Skeletal muscle tissue (tissue), 4 donors: ENCODE measurements around the gene EPAS1. TPM values are rescaled to one million over a fixed set of nuclear protein-coding genes. Genes with fewer than 3 reads are reported as not detected.
A peak's percentile ranks its signal among the peaks of the same experiment; 100 is the strongest.

Experiments
- H3K27ac ChIP-seq: one replicate; pipeline ENCODE4 v1.7.0; 2013; ENCODE audit warnings: mild to moderate bottlenecking, low read depth, low read length, inconsistent platforms
- H3K27me3 ChIP-seq, 3 donors: one replicate each; pipeline ENCODE4 v1.7.0; 2013; ENCODE audit warnings: low read length in 3 of 3; ENCODE audit not compliant: control insufficient read depth in 3 of 3, insufficient read depth in 3 of 3
- H3K36me3 ChIP-seq, 3 donors: one replicate each; pipeline ENCODE4 v1.7.0; 2013; ENCODE audit warnings: low read length in 3 of 3; ENCODE audit not compliant: control insufficient read depth in 3 of 3, insufficient read depth in 3 of 3
- H3K4me1 ChIP-seq, 3 donors: one replicate each; pipeline ENCODE4 v1.7.0; 2013; ENCODE audit warnings: low read length in 3 of 3, mild to moderate bottlenecking in 3 of 3; ENCODE audit not compliant: control insufficient read depth in 3 of 3, insufficient read depth in 3 of 3
- H3K4me3 ChIP-seq, 3 donors: one replicate each; pipeline ENCODE4 v1.7.0; 2013; ENCODE audit warnings: low read length in 3 of 3
- H3K9ac ChIP-seq, 3 donors: one replicate each; pipeline ENCODE4 v1.7.0; 2013; ENCODE audit warnings: low read length in 3 of 3, mild to moderate bottlenecking in 3 of 3, moderate library complexity in 2 of 3, low read depth in 1 of 3
- H3K9me3 ChIP-seq, 3 donors: one replicate each; pipeline ENCODE4 v1.7.0; 2013; ENCODE audit warnings: low read length in 3 of 3; ENCODE audit not compliant: control insufficient read depth in 3 of 3
- total RNA-seq: library from RNA; depleted of rRNA; stranded (reverse); fragments of >200 nt; gene quantifications from one replicate; pipeline ENCODE4 v1.2.3, GENCODE V29; 2014
- donor health status: Osteomylitis.

EPAS1 gene
- total RNA-seq, 1 donor from 2014 or later: 13.6 TPM

- Histone ChIP-seq H3K36me3 (peaks cover 7 to 18% (median 10%) of the 10 kb centered on the region in 3 donors), H3K9me3 (no peaks in the 10 kb centered on the region), H3K9ac (no peak overlapping the region), H3K4me3 (no peak overlapping the region), H3K27ac (no peak overlapping the region), H3K4me1 (peaks cover 21 to 31% (median 24%) of the 10 kb centered on the region in 3 donors), H3K27me3 (no peaks in the 10 kb centered on the region)
These were observed 47.5 kb downstream of the EPAS1 start for GRCh38 chr2:46344706-46345105.

- Histone ChIP-seq H3K27me3 (no peaks in the 10 kb centered on the region), H3K9me3 (no peaks in the 10 kb centered on the region), H3K9ac (no peak overlapping the region), H3K36me3 (peaks cover 10 to 18% (median 10%) of the 10 kb centered on the region in 3 donors), H3K4me1 (peaks cover 15 to 26% (median 22%) of the 10 kb centered on the region in 3 donors), H3K27ac (no peak overlapping the region), H3K4me3 (no peak overlapping the region)
These were observed 48.6 kb downstream of the EPAS1 start for GRCh38 chr2:46345775-46346174.

- Histone ChIP-seq H3K4me1 (peaks cover 21 to 35% (median 29%) of the 10 kb centered on the region in 3 donors), H3K4me3 (no peak overlapping the region), H3K9ac (no peak overlapping the region), H3K27ac (no peak overlapping the region), H3K9me3 (no peaks in the 10 kb centered on the region), H3K36me3 (peaks cover 10 to 18% (median 10%) of the 10 kb centered on the region in 3 donors), H3K27me3 (no peaks in the 10 kb centered on the region)
These were observed 49.5 kb downstream of the EPAS1 start for GRCh38 chr2:46346719-46347118.

GRCh38 chr2:46347648-46348280, 50.6 kb downstream of the EPAS1 start:
- H3K9me3 ChIP-seq: no peaks in the 10 kb centered on the region
- H3K4me1 ChIP-seq: peaks cover 31 to 42% (median 36%) of the 10 kb centered on the region in 3 donors
- no peaks in the 10 kb centered on the region for H3K27me3 ChIP-seq
- peaks cover 10 to 18% (median 10%) of the 10 kb centered on the region in 3 donors for H3K36me3 ChIP-seq
- no peak overlapping the region for H3K27ac ChIP-seq
- H3K9ac ChIP-seq: no peak overlapping the region
- H3K4me3 ChIP-seq: no peak overlapping the region

GRCh38 chr2:46349115-46349547, 51.9 kb downstream of the EPAS1 start:
- H3K27ac ChIP-seq: no peak overlapping the region

GRCh38 chr2:46350029-46350689, 53.0 kb downstream of the EPAS1 start:
- H3K9ac ChIP-seq: no peak overlapping the region
- H3K36me3 ChIP-seq: peaks cover 10 to 23% (median 13%) of the 10 kb centered on the region in 3 donors
- no peaks in the 10 kb centered on the region for H3K9me3 ChIP-seq
- no peaks in the 10 kb centered on the region for H3K27me3 ChIP-seq
- peaks cover 25 to 40% (median 29%) of the 10 kb centered on the region in 3 donors for H3K4me1 ChIP-seq
- H3K27ac ChIP-seq: peak overlapping the region; percentile 23
- H3K4me3 ChIP-seq: no peak overlapping the region

More at GRCh38 chr2:46349115-46349547, 51.9 kb downstream of the EPAS1 start:
- Histone ChIP-seq H3K36me3 (peaks cover 10 to 20% (median 13%) of the 10 kb centered on the region in 3 donors), H3K4me3 (no peak overlapping the region), H3K9ac (peak overlapping the region in 1 of 3 donors; percentile 33), H3K9me3 (no peaks in the 10 kb centered on the region), H3K4me1 (peaks cover 29 to 42% (median 35%) of the 10 kb centered on the region in 3 donors), H3K27me3 (no peaks in the 10 kb centered on the region)

- Histone ChIP-seq H3K4me1 (peaks cover 24 to 40% (median 25%) of the 10 kb centered on the region in 3 donors), H3K9me3 (no peaks in the 10 kb centered on the region), H3K27ac (peak overlapping the region; percentile 23), H3K27me3 (no peaks in the 10 kb centered on the region), H3K36me3 (peaks cover 15 to 27% (median 18%) of the 10 kb centered on the region in 3 donors), H3K4me3 (no peak overlapping the region), H3K9ac (peak overlapping the region in 2 of 3 donors; percentile 8 to 16)
These were observed 54.0 kb downstream of the EPAS1 start for GRCh38 chr2:46351098-46351749.

- H3K4me3 ChIP-seq: no peak overlapping the region
- no peaks in the 10 kb centered on the region for H3K27me3 ChIP-seq
- H3K27ac ChIP-seq: peak overlapping the region; percentile 52
- peaks cover 20 to 37% (median 24%) of the 10 kb centered on the region in 3 donors for H3K4me1 ChIP-seq
- peak overlapping the region; percentile 8 to 20 (median 16) for H3K9ac ChIP-seq
- peaks cover 20 to 32% (median 24%) of the 10 kb centered on the region in 3 donors for H3K36me3 ChIP-seq
- no peaks in the 10 kb centered on the region for H3K9me3 ChIP-seq
These were observed 54.5 kb downstream of the EPAS1 start for GRCh38 chr2:46351750-46352138.

GRCh38 chr2:46352621-46353020, 55.4 kb downstream of the EPAS1 start:
- H3K9ac ChIP-seq: peak overlapping the region in 1 of 3 donors; percentile 20
- H3K4me1 ChIP-seq: peaks cover 14 to 31% (median 20%) of the 10 kb centered on the region in 3 donors
- H3K36me3 ChIP-seq: peaks cover 23 to 33% (median 28%) of the 10 kb centered on the region in 3 donors
- H3K27ac ChIP-seq: peak overlapping the region; percentile 52
- H3K27me3 ChIP-seq: no peaks in the 10 kb centered on the region
- no peaks in the 10 kb centered on the region for H3K9me3 ChIP-seq
- no peak overlapping the region for H3K4me3 ChIP-seq
